GM19455 (cell line): ENCODE measurements around the gene DISP2.

Experiments used
- ATAC-seq: cut with Tn5 transposase; IDR thresholded peaks from one replicate; pipeline ENCODE4 v1.9.1; 2021; ENCODE audit not compliant: unreplicated experiment

DISP2 gene

GRCh38 chr15:40388941-40389823 lies 31.2 kb downstream of the DISP2 start:
- ATAC-seq = no peak

- ATAC-seq = no peak
Observed at GRCh38 chr15:40389824-40390595, 32.0 kb downstream of the DISP2 start.

- ATAC-seq = no peak
Observed at GRCh38 chr15:40392986-40393948, 35.2 kb downstream of the DISP2 start.

GRCh38 chr15:40397688-40398412 lies 39.8 kb downstream of the DISP2 start:
- no peak for ATAC-seq

GRCh38 chr15:40398413-40398873 lies 40.4 kb downstream of the DISP2 start:
- ATAC-seq = no peak

GRCh38 chr15:40399370-40399769 lies 41.4 kb downstream of the DISP2 start:
- no peak for ATAC-seq

GRCh38 chr15:40405501-40406381 lies 47.7 kb downstream of the DISP2 start, which contains the start of gene IVD:
IVD (plus strand) TSS chr15:40405795; CDS start chr15:40405828, 33 bp downstream.
- ATAC-seq = peak; percentile 88

- ATAC-seq = no peak
Observed at GRCh38 chr15:40407330-40407990, 49.4 kb downstream of the DISP2 start.

- no peak for ATAC-seq
Observed at GRCh38 chr15:40409366-40409765, 51.3 kb downstream of the DISP2 start.

GRCh38 chr15:40410476-40410875 lies 52.5 kb downstream of the DISP2 start:
- no peak for ATAC-seq

GRCh38 chr15:40412095-40412759 lies 54.2 kb downstream of the DISP2 start:
- ATAC-seq = no peak

GRCh38 chr15:40413036-40413435 lies 55.0 kb downstream of the DISP2 start:
- no peak for ATAC-seq

- no peak for ATAC-seq
Observed at GRCh38 chr15:40414816-40415215, 56.8 kb downstream of the DISP2 start.

- ATAC-seq = no peak
Observed at GRCh38 chr15:40415226-40415625, 57.2 kb downstream of the DISP2 start.

GRCh38 chr15:40416056-40416455 lies 58.0 kb downstream of the DISP2 start:
- no peak for ATAC-seq

- ATAC-seq = no peak
Observed at GRCh38 chr15:40418126-40418525, 60.1 kb downstream of the DISP2 start.

GRCh38 chr15:40420071-40420713 lies 62.2 kb downstream of the DISP2 start:
- no peak for ATAC-seq
